ENCODE measurements around the gene GRPR.

The GRPR gene

GRCh38 chrX:16202943-16203342 lies 79.6 kb downstream of the GRPR start:
- Histone ChIP-seq H3K27ac (ENCODE audit: low read depth, low read length) (no peak overlapping the region), H3K4me1 (ENCODE audit: control insufficient read depth, insufficient read depth, low read length) (peaks cover 32% of the 10 kb centered on the region), H3K9me3 (ENCODE audit: control insufficient read depth, insufficient read depth, low read depth, low read length) (no peaks in the 10 kb centered on the region), H3K27me3 (ENCODE audit: control insufficient read depth, insufficient read depth, low read length) (no peaks in the 10 kb centered on the region), H3K9ac (ENCODE audit: low read length) (no peak overlapping the region), H3K36me3 (ENCODE audit: control insufficient read depth, insufficient read depth, low read length) (no peaks in the 10 kb centered on the region; the same call in 1 of the 2 replicates), H3K4me3 (ENCODE audit: low read depth, low read length) (no peak overlapping the region)
